CD14-positive monocyte (primary cell): ENCODE measurements around the gene MBD3. TPM values are rescaled to one million over a fixed set of nuclear protein-coding genes. Genes with fewer than 3 reads are reported as not detected.
A peak's percentile ranks its signal among the peaks of the same experiment; 100 is the strongest.

ENCODE experiments used
- DNase-seq, 3 donors: peaks; one replicate each; pipeline ENCODE4 v3.0.0-alpha.2; 2011 to 2022
- H2AFZ ChIP-seq: 2 replicates; pipeline ENCODE4 v1.6.0; 2012; ENCODE audit warnings: mild to moderate bottlenecking, low read depth, low read length, inconsistent platforms; ENCODE audit not compliant: insufficient read depth, poor library complexity, severe bottlenecking
- H3K27ac ChIP-seq, 2 donors: 1 replicate in 1 of 2; 2 replicates in 1 of 2; pipeline ENCODE4 v1.5.1; 2012 to 2013; ENCODE audit warnings: low read length in 2 of 2, control low read depth in 1 of 2, inconsistent platforms in 1 of 2, low read depth in 1 of 2, mild to moderate bottlenecking in 1 of 2
- H3K27me3 ChIP-seq, 2 donors: one replicate each; pipeline versions ENCODE4 v1.6.0 to v1.6.1; 2011 to 2013; ENCODE audit warnings: low read length in 2 of 2; ENCODE audit not compliant: control insufficient read depth in 2 of 2, insufficient read depth in 2 of 2
- H3K36me3 ChIP-seq, 2 donors: replicated peaks in 1 of 2; 1 replicate in 1 of 2; 2 replicates in 1 of 2; pipeline versions ENCODE4 v1.5.1 to v1.6.1; 2012 to 2013; ENCODE audit warnings: low read length in 2 of 2, control low read depth in 1 of 2, inconsistent platforms in 1 of 2, mild to moderate bottlenecking in 1 of 2; ENCODE audit not compliant: insufficient read depth in 2 of 2, control insufficient read depth in 1 of 2
- H3K4me1 ChIP-seq, 2 donors: 1 replicate in 1 of 2; 2 replicates in 1 of 2; pipeline versions ENCODE4 v1.5.1 to v1.6.1; 2012 to 2013; ENCODE audit warnings: low read length in 2 of 2, control low read depth in 1 of 2, inconsistent platforms in 1 of 2, mild to moderate bottlenecking in 1 of 2, moderate library complexity in 1 of 2; ENCODE audit not compliant: insufficient read depth in 2 of 2, control insufficient read depth in 1 of 2
- H3K4me2 ChIP-seq: replicated peaks from 2 replicates; pipeline ENCODE3; 2012; ENCODE audit warnings: low read length, moderate library complexity, mild to moderate bottlenecking; ENCODE audit not compliant: poor library complexity, severe bottlenecking; ENCODE audit errors: extremely low read depth
- H3K4me3 ChIP-seq, 3 experiments: fragments of 200-600 bp in 1 of 3; sonication (generic) in 1 of 3; replicated peaks in 1 of 3; 1 replicate in 2 of 3; 2 replicates in 1 of 3; pipeline ENCODE4 v1.5.1; 2011 to 2013; ENCODE audit warnings: low read length in 3 of 3, mild to moderate bottlenecking in 3 of 3, control low read depth in 2 of 3, low read depth in 2 of 3, inconsistent platforms in 1 of 3, moderate library complexity in 1 of 3
- H3K79me2 ChIP-seq: 2 replicates; pipeline ENCODE4 v1.6.0; 2012; ENCODE audit warnings: mild to moderate bottlenecking, control low read depth, inconsistent platforms, low read length, moderate library complexity; ENCODE audit not compliant: insufficient read depth
- H3K9ac ChIP-seq: 2 replicates; pipeline ENCODE4 v1.6.0; 2017; ENCODE audit warnings: low read length, mild to moderate bottlenecking; ENCODE audit not compliant: insufficient read depth, poor library complexity, severe bottlenecking
- H3K9me3 ChIP-seq, 2 donors: replicated peaks in 1 of 2; 1 replicate in 1 of 2; 2 replicates in 1 of 2; pipeline versions ENCODE4 v1.5.1 to v1.6.1; 2012 to 2013; ENCODE audit warnings: low read length in 2 of 2, control low read depth in 1 of 2; ENCODE audit not compliant: control insufficient read depth in 1 of 2, insufficient read depth in 1 of 2
- H4K20me1 ChIP-seq: 2 replicates; pipeline ENCODE4 v1.6.0; 2012; ENCODE audit warnings: mild to moderate bottlenecking, low read length, control low read depth, moderate library complexity; ENCODE audit not compliant: insufficient read depth
- H3K27ac Mint-ChIP-seq, 7 donors: one replicate each; pipeline ENCODE4 v1.8.0; 2020; ENCODE audit warnings: mild to moderate bottlenecking in 7 of 7, mixed read lengths in 7 of 7, moderate library complexity in 6 of 7, inconsistent platforms in 2 of 7
- H3K27me3 Mint-ChIP-seq, 3 donors: one replicate each; pipeline ENCODE4 v1.8.0; 2021 to 2022; ENCODE audit warnings: low read depth in 3 of 3, mild to moderate bottlenecking in 3 of 3, mixed read lengths in 3 of 3, moderate library complexity in 3 of 3, inconsistent platforms in 1 of 3
- H3K36me3 Mint-ChIP-seq, 2 donors: one replicate each; pipeline ENCODE4 v1.8.0; 2020; ENCODE audit warnings: mixed read lengths in 2 of 2, inconsistent platforms in 1 of 2, mild to moderate bottlenecking in 1 of 2
- H3K4me1 Mint-ChIP-seq: one replicate; pipeline ENCODE4 v1.8.0; 2020; ENCODE audit warnings: mild to moderate bottlenecking, mixed read lengths
- H3K4me3 Mint-ChIP-seq, 2 donors: one replicate each; pipeline ENCODE4 v1.8.0; 2020; ENCODE audit warnings: mild to moderate bottlenecking in 2 of 2, mixed read lengths in 2 of 2, moderate library complexity in 1 of 2
- H3K9me3 Mint-ChIP-seq, 7 donors: one replicate each; pipeline ENCODE4 v1.8.0; 2020 to 2022; ENCODE audit warnings: mixed read lengths in 7 of 7, mild to moderate bottlenecking in 6 of 7, moderate library complexity in 6 of 7, inconsistent platforms in 2 of 7
- CTCF ChIP-seq: fragments of 200-600 bp; IDR thresholded peaks from one replicate; pipeline ENCODE4 v1.8.0; 2022; ENCODE audit warnings: antibody characterized with exemption, mild to moderate bottlenecking
- WGBS: methylation state at CpG from one replicate; pipeline ENCODE4 v1.1.5; 2013; ENCODE audit warnings: missing lambda C conversion rate; ENCODE audit not compliant: insufficient coverage; 5-methylcytosine and 5-hydroxymethylcytosine counted together
- intact Hi-C, 2 donors: fragments of 100-400 bp; cut with micrococcal nuclease; formaldehyde crosslinking; loops; one replicate each; pipeline versions ENCODE4 v1.15.0 to v1.15.1; 2023
- polyA plus RNA-seq, 3 donors: library from polyadenylated mRNA; depleted of rRNA in 1 of 3; unstranded in 2 of 3; stranded (reverse) in 1 of 3; fragments of 300-500 nt in 2 of 3; fragments of >200 nt in 1 of 3; fragmentation: Illumina TruSeq in 2 of 3; gene quantifications; 1 replicate in 2 of 3; 2 replicates in 1 of 3; pipeline ENCODE4 v1.2.3, GENCODE V29; 2012 to 2021

MBD3 gene
- polyA plus RNA-seq, 3 donors: 2.6 to 35.3 (median 4.9) TPM

GRCh38 chr19:1590641-1591397 is 1.8 kb downstream of the MBD3 start:
- H3K4me3 Mint-ChIP-seq: peak overlapping the region; percentile 83 to 91
- H3K36me3 ChIP-seq: peaks cover 1 to 4% of the 10 kb centered on the region in 2 donors
- WGBS: 4% methylated on average over 7 of the region's 10 CpGs
- peak overlapping the region in 1 of 2 donors; percentile 90 for H3K27ac ChIP-seq
- H3K9me3 ChIP-seq: no peaks in the 10 kb centered on the region
- H4K20me1 ChIP-seq: peaks cover 37% of the 10 kb centered on the region
- DNase-seq: peak in 1 of 3 donors; percentile 29
- H3K4me1 ChIP-seq: peaks cover 28 to 36% of the 10 kb centered on the region in 2 donors
- H3K9me3 Mint-ChIP-seq: no peaks in the 10 kb centered on the region
- intact Hi-C loops: loop anchor here in 1 of 2 donors (5.0 kb wide), 1 partner anchor 61 kb away; the partner anchor contains the start of gene TCF3
- peaks cover 6 to 15% of the 10 kb centered on the region in 2 donors for H3K36me3 Mint-ChIP-seq
- TF ChIP-seq CTCF: no peak
- H3K79me2 ChIP-seq: peaks cover 58% of the 10 kb centered on the region
- H3K4me2 ChIP-seq: peak overlapping the region; percentile 93
- H3K4me1 Mint-ChIP-seq: peaks cover 28% of the 10 kb centered on the region
- H3K27me3 ChIP-seq: no peaks in the 10 kb centered on the region
- H2AFZ ChIP-seq: peak overlapping the region; percentile 83
- peak overlapping the region in 2 of 3 experiments; percentile 78 to 86 for H3K4me3 ChIP-seq
- H3K27ac Mint-ChIP-seq: peak overlapping the region; percentile 35 to 89 (median 75)
- peaks cover 0 to 2% (median 0%) of the 10 kb centered on the region in 3 donors for H3K27me3 Mint-ChIP-seq
- H3K9ac ChIP-seq: peak overlapping the region; percentile 83

- Mint-ChIP-seq H3K27me3 (peaks cover 0 to 2% (median 0%) of the 10 kb centered on the region in 3 donors), H3K27ac (peak overlapping the region in 1 of 7 donors; percentile 72), H3K9me3 (peaks cover 0 to 5% (median 0%) of the 10 kb centered on the region in 7 donors), H3K4me3 (no peak overlapping the region), H3K4me1 (peaks cover 22% of the 10 kb centered on the region), H3K36me3 (peaks cover 16 to 31% of the 10 kb centered on the region in 2 donors)
- Histone ChIP-seq H3K4me3 (no peak overlapping the region), H3K27ac (no peak overlapping the region), H4K20me1 (peaks cover 43% of the 10 kb centered on the region), H3K4me1 (peaks cover 23 to 27% of the 10 kb centered on the region in 2 donors), H3K36me3 (peaks cover 10 to 28% of the 10 kb centered on the region in 2 donors), H3K27me3 (no peaks in the 10 kb centered on the region), H3K9ac (peak overlapping the region; percentile 4), H3K9me3 (no peaks in the 10 kb centered on the region), H3K79me2 (peaks cover 63% of the 10 kb centered on the region), H2AFZ (no peak overlapping the region), H3K4me2 (no peak overlapping the region)
- intact Hi-C loops: no loop called here
- TF ChIP-seq CTCF: no peak
- no peak for DNase-seq
- 92% methylated on average over 7 of the region's 9 CpGs for WGBS
Observed at GRCh38 chr19:1587872-1588271, 4.8 kb downstream of the MBD3 start.
